LNCAP (cell line): ENCODE results near the gene DENND2C.

ENCODE experiments used
- CTCF ChIP-seq: fragments of 450-650 bp; IDR thresholded peaks from 2 replicates; pipeline ENCODE4 v1.5.1; 2017; ENCODE audit warnings: mild to moderate bottlenecking

DENND2C gene, protein sequence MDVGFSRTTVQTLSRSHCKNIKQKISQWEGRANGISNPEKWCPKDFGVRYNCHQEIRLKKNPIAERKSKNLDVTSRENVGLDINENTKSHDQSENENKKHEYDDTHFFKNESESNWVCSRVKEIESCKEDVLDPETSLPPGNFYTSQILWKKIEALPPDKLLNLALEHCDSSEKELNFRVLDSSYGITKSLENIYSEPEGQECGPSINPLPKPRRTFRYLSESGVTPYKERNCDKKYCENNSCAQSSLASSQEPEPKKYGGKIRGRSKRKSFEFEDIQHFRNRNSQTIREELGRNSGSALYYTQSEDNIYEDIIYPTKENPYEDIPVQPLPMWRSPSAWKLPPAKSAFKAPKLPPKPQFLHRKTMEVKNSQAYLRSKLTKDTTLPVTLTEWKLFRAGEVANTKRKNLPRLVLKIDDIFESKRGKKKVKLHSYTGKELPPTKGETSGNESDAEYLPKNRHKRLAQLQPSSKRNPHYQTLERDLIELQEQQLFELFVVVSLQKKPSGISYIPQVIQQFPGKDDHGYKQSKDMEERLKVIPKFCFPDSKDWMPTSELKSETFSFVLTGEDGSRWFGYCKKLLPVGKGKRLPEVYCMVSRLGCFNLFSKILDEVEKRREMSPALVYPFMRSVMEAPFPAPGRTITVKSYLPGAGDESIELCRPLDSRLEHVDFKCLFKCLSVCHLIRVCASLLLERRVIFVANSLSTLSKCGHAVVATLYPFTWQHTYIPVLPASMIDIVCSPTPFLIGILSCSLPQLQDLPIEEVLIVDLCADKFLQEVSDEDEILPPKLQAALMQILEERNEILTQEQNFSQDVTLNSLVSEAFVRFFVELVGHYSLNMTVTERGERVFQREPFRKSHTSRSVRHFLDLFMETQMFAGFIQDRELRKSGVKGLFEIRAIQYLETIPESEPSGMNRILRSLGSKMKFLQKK

DNA sequence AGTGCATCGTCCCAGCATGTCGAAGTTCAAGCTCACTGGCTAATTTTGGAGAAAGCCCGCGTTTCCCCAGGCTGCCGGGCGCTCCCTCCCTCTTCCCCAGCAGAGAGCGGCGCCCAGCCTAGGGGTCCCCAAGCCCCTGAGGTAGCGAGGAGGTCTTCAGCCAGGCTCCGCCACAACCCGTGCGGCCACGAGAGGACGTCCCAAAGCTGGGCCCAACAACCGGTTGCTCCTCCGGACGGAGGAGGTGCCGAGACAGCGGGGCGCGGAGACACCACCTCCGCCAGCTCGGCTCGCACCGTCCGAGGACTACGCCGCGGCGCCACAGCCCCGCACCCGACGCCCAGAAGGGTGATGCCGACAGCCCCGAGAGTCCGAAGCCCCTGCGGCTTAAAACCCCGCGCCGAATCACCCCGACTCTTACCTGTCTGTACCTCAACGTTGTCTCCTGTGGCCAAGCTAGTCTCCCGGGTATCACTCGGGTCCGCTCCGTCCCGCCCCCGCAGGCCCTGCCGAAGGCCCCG, at the start of gene DENND2C:
DENND2C (minus strand) TSS at position 488 of the 521 bp plus-strand sequence. CDS start 44,065 bp downstream, outside the sequence.
- TF ChIP-seq CTCF: peak; percentile 35; the same call in 1 of the 2 replicates

- no peak for TF ChIP-seq CTCF
Measured at GRCh38 chr1:114719424-114719787, 49.6 kb upstream of the DENND2C start.

GRCh38 chr1:114718661-114719423, 49.0 kb upstream of the DENND2C start:
- TF ChIP-seq CTCF: no peak

DNA sequence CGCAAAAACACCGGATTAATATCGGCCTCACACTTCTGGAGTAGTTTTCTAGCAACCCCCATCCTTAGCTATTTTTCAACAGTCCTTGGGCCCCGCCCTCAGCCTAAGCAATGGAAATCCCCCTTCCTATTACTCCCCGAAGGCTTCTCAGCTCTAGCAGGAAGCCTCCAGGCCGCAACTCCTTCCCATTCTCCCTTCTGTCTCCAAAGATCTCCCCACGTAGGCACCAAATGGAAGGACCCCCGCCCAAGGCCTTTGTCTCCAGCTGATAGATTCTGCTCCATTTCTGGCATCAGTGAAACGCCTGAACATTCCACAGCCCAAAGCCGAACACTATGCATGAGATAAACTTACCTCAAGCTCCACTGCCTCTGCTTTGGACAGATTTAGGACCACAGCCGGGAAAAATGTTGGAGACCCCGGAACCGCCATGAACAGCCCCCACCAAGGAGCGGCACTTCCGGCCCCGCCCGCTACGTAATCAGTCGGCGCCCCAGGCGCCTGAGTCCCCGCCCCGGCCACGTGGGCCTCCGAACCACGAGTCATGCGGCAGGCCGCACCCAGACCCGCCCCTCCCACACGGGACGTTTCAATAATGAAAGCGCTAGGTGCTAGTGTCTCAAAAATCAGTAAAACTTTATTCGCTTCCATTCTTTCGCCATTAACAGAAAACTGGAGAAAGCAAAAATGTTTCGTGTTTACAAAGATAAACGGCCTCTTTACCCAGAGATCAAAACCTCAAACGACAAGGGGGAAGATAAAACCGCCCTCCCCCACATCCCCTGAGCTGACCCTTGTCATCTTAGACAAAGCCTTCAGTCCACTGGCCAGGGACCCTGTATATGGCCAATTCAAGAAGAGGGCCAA, 46.7 kb upstream of the DENND2C start, which contains the start of gene NRAS:
NRAS (minus strand) TSS at position 468 of the 867 bp plus-strand sequence. CDS start 611 bp downstream, outside the sequence.
- TF ChIP-seq CTCF: no peak

DNA sequence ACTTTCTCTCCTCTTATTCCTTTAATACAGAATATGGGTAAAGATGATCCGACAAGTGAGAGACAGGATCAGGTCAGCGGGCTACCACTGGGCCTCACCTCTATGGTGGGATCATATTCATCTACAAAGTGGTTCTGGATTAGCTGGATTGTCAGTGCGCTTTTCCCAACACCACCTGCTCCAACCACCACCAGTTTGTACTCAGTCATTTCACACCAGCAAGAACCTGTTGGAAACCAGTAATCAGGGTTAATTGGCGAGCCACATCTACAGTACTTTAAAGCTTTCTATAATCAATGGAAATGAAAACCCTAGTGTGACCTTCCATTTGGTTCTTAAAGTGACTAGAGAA, 46.1 kb upstream of the DENND2C start:
- TF ChIP-seq CTCF: no peak

GRCh38 chr1:114712977-114713376, 43.1 kb upstream of the DENND2C start:
- no peak for TF ChIP-seq CTCF
